Measurements from ENCODE around the gene ARHGAP21.
"Not testable (repeated sequence)": the region's sequence is repeated elsewhere in the genome, so short reads cannot be mapped to it uniquely, and the experiment has no call there.

ARHGAP21 gene

GRCh38 chr10:24625778-24626177 is 97.9 kb downstream of the ARHGAP21 start:
- DNase-seq (ENCODE audit: low spot score): no peak

GRCh38 chr10:24623383-24623782 is 100.3 kb downstream of the ARHGAP21 start:
- DNase-seq (ENCODE audit: low spot score): no peak

DNA sequence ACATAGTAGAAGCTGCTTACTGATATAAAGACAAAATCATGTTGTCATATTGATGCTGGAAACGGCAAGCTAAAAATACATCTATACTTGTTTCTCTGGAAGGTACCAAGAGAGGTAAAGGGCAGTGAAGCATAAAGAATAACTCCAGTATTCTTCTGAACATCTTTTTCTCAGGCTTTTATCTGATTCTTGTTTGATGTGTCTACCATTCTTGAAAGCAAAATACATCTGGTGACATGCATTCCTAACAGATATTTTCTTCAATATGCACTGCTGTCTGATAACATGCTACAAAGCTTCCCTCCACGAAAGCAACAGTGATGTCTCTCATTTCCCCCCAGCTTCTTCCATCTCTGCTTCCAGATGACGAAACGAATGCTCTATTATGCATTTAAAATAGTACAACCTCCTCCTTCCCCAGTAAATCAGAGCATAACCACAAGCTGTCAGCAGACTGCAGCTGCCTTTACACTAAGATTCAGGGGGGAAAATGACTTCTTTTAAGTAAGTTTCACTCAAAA is 100.8 kb downstream of the ARHGAP21 start:
- DNase-seq (ENCODE audit: low spot score): no peak

DNA sequence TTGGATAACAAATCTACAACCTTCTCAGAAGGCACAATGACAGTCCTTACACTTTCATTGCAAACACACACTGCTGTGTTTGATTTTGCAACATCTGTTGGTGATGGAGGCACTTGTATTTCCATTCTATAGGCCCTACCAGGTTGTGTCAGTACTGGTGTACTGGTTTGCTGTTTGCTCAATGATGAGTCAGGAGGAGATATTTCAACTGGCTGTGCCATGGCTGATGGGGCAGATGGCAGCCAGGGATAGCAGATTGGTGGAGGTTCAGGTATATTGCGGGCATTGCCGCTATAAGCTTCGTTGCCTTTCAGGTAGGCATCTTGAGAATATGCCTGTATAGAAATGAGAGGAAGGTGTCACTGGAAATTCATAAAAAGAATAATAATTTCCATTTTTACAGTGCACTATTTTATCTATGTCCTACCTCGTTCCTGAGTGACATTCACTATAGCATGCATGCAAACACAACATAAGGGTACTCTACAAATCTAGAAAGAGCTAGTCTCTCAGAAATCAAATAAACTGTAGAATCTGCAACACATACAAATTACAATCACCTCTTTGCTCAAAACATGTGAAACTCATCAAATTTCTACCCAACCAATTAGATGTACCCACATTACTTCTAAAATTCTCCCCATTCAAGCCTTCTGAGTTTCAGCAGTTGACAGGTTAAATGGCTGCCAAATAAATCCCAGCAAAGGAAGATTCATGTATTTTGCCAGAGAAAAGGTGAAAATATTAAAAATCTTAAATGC is 102.5 kb downstream of the ARHGAP21 start:
- not testable (repeated sequence) for DNase-seq (ENCODE audit: low spot score)

- DNase-seq (ENCODE audit: low spot score): not testable (repeated sequence)
Observed at GRCh38 chr10:24619994-24620310, 103.7 kb downstream of the ARHGAP21 start.

DNA sequence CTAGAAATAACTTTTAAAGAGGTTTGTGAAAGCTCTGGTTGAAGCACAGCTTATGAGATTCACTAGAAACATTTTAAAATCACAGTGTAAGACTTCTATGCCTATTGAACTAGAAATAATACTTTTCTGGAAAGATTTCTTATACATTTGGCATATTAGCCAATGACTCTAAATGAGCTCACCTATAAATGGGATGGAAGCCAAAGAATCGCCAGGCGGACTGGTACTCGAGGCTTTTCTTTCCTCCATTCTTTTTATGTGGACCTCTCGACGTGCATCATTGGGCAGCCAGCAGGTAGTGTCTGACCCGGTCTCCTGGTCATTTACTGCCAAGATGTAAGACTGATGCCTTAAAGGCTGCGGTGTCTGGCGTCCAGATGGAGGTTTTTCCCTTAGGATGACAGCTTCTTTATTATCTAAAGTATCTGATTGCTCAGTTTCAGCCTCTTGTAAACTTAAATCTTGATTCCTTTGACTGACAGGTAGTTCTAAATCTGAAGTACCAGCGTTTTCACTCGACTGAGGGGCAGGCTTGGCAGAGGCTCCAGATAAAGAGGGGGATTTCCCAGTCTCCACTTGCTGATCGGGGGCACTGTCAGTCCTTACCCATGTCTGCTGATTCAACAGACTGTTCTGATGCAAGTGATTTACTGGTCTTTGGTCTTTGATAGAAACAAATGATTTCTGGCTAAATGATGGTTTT is 104.2 kb downstream of the ARHGAP21 start:
- DNase-seq (ENCODE audit: low spot score): not testable (repeated sequence)

DNA sequence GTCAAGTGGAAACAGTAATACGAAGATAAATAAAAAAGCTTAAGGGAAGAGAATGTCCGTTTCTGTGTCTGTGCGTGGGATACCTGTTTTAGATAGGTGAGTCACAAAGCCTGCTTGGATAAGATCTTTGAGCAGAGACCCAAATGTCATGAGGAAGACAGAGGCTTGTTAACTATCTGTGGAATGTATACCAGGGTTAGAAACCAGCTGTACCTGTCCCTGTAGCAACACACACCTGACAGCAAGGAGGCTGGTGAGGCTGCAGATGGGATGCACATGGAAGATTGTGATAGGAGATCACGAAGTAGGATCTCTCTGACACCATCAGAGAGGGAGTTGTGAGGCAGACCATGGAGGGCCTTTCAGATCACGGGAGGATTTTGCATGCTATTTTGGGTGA is 105.3 kb downstream of the ARHGAP21 start:
- DNase-seq (ENCODE audit: low spot score): no peak

DNA sequence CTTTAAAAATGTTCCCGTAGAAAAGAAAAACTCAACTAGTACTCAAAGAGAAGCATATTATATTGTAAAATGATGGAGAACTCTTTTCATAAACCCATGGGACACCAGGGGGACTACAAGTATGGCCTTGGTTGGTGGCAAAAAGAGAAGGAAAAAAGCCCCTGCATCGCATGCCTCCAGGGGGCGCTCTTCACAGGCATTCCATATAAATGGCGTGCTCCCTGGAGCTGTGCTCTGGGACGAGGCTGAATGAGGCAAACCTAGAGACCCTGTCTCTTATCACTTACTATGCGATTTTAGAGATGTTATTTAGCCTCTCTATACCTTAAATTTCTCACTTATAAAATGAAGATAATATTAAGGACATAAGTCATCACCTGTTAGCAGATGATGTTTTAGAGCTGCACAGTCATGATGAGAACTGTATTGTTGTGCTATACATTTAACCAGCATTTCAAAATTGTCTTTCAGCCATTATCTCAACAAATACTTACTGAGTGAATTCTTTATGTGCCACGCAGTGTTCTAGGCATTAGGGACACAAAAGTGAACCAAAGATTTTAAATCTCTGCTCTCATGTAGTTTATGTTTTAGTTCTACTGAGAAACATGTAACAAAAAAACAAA is 105.8 kb downstream of the ARHGAP21 start:
- DNase-seq (ENCODE audit: low spot score): peak; percentile 40

DNA sequence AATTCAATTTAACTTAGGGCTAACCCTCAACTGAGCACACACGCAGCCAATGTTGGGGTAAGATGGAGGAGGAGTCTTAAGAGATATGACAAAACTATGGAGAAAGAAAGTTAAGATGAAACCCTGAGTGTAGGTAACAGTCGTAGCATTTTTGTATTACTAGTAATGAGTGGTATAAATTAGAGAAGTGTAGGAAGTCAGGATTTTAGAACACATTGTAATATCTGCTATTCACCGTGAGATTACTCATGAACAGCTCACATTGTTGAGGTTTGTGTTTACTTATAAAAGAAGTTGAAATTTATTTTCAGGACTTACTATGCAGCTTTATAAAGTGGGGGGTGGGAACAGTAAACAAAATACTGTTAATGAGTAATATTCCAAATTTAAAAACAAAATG is 107.2 kb downstream of the ARHGAP21 start:
- no peak for DNase-seq (ENCODE audit: low spot score)

DNA sequence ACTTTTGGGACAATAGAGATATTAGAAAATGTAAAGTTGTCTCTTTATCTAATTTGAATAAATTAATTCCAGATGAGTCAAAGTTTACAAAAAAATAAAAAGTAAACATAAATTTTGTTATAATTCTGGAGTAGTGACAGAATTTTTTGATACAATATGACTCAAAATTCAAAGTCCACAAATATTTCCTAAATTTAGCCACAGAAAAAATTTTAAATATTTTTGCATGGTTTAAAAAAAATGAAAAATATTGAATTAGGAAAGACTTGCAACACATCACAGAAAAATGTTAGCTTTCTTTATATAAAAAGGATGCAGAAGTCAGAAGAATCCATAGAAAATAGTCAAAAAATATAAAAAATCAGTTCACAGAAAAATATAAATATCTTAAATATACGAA is 117.7 kb downstream of the ARHGAP21 start:
- no peak for DNase-seq (ENCODE audit: low spot score)

GRCh38 chr10:24605141-24605540 is 118.5 kb downstream of the ARHGAP21 start:
- DNase-seq (ENCODE audit: low spot score): no peak

DNA sequence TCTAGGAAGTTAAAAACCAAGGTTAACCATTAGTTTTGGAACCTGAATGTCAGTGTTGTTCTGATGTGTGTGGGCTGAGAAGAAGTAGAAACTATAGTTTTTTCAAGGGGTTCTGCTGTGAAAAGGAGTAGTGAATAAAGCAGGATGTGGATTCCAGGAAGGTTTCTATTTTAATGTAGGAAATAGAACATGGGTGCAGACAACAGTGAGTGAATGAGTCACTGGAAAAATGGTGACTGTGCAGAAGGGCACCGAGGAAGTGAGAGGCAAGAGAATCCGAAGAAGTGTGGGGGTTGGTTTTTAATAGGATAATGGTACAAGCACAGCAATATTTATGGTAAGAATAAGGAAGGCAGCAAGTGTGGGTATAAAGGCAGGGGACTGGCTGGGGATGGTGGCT is 120.4 kb downstream of the ARHGAP21 start:
- no peak for DNase-seq (ENCODE audit: low spot score)

DNA sequence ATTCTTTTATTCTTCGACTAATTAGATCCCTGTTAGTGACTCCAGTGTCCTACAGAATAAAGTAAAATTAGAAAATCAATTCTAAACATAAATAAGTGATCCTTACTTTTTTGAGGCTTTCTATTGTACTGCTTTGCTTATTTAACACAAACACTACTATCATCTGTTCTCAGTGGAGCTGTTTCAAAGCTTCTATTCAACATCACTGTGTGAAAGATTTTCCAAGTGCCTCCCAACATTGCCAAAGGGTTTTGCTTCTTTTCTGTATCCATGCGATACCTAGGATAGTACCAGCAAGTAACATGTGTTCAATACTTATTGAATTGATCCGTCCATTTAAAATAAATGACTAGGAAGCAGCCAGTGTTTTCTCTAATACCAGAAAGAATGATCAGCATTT is 125.7 kb downstream of the ARHGAP21 start:
- no peak for DNase-seq (ENCODE audit: low spot score)

GRCh38 chr10:24597426-24597825 is 126.3 kb downstream of the ARHGAP21 start:
- DNase-seq (ENCODE audit: low spot score): no peak

DNA sequence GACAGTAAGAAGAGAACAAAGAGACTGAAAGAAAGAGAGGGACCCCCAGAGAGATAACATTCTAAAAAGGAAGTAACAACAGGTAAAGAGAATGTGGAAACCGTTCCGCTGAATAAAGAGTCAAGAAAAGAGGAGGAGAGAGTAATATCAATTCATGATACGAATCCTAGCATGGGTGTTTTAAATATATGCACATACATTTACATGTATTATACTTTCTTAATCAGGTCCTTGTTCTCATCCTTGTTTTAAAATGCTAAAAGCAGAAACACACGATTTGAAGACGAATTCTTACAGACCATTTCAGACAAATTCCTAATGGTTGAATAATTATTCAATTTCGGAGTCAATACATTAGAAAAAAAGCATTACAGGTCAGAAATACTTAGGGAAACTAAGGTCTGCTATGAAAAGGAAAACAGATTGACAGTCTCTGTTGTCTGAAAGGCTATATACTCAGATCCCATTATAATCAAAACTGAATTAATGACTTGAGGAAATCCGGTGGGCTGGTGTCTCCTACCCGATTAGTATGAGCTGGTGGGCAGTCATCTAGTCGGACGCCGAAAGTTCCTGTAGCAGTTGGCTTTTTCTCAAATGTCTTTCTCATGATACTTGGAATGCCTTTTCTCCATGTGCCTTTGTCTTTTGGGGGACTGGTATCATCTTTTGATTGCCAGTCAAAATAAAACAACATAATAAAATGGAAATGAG is 127.3 kb downstream of the ARHGAP21 start:
- no peak for DNase-seq (ENCODE audit: low spot score)

- DNase-seq (ENCODE audit: low spot score): no peak
Observed at GRCh38 chr10:24590697-24591457, 132.8 kb downstream of the ARHGAP21 start.

- DNase-seq (ENCODE audit: low spot score): no peak
Observed at GRCh38 chr10:24589265-24589664, 134.4 kb downstream of the ARHGAP21 start.

GRCh38 chr10:24579906-24580305 is 143.8 kb downstream of the ARHGAP21 start:
- no peak for DNase-seq (ENCODE audit: low spot score)

DNA sequence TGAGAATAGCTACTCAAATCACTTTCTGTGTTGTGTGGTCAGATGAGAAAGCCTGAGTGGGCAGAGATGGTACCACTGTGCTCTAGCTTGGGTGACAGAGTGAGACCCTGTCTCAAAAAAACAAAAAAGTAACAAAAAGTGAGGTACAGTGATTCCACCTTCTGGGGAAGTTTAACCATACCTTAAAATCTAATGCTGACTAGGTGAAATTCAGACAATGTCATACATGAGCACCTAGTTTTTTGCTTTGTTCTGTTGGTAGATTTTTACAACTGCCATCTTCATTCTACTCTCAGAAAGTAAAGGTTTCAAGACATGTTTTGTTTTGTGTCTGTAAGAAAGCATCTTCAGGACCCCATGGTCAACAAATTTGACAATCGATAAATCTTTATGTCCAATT is 144.2 kb downstream of the ARHGAP21 start:
- DNase-seq (ENCODE audit: low spot score): no peak

DNA sequence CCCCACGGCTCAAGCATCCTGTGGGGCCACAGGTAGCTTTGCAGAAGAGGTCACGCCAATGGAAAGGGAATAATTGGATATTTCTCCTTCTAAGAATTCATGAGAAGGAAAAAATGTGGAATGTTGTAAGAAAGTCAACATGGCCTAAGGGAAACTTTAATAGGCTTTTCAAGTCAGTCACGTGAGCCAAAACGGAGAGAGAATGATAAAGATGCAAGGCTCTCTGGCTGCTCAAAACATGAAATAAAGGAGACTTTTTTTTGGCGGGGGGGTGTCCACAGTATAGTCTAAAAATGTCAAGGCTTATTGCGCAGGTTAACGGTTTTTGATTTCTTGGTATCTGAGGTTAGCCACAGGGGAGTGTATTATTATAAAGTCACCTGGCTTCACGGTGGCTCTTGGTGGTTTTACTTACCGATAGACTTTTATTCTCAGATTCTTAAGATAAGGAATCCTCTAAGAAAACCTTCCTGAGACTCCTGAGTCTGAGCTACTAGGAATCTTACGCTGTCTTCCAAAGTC is 148.1 kb downstream of the ARHGAP21 start:
- no peak for DNase-seq (ENCODE audit: low spot score)

DNA sequence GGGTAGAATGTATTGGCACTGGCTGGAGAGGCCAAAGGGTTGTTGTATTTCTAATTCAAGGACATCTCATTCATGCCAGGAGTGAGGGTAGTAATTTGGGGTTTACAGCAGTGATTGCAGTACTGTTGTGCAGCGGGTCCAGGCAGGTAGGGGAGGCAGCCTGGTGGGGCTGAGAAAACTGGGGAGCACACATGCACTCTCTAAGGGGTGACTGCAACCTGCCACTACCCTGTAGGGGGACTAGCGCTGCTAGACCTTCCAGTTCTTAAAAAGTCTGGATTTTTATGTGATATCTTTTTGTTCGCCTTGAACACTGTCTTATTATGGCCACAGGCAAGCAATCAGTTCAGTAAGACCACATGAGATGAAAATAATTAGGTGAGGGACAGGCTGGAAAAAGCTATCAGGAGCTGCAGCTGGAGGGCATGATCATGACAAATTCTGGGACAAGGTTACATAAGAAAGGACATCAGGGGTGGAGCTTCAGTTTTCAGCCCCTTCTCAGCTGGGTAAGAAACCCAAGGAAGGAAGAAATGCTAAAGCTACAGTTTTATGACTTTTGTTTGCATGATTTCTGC is 149.0 kb downstream of the ARHGAP21 start:
- DNase-seq (ENCODE audit: low spot score): no peak
